CD4-positive, alpha-beta T cell treated with Interleukin-6 at 100 ng/mL for 8 hours (primary cell): ENCODE data around the gene BCKDHA.
"Not testable (repeated sequence)": the region's sequence is repeated elsewhere in the genome, so short reads cannot be mapped to it uniquely, and the experiment has no call there.

Experiments
- DNase-seq: peaks from one replicate; pipeline ENCODE4 v3.0.0-alpha.2; 2020; ENCODE audit warnings: mixed read lengths, low spot score

BCKDHA gene

GRCh38 chr19:41366089-41366488 lies 31.5 kb upstream of the BCKDHA start:
- DNase-seq: no peak

GRCh38 chr19:41367848-41368301 lies 29.7 kb upstream of the BCKDHA start:
- no peak for DNase-seq

GRCh38 chr19:41369769-41370168 lies 27.8 kb upstream of the BCKDHA start:
- no peak for DNase-seq

- DNase-seq: not testable (repeated sequence)
These were observed 26.5 kb upstream of the BCKDHA start for GRCh38 chr19:41371119-41371518.

GRCh38 chr19:41371541-41371940 lies 26.1 kb upstream of the BCKDHA start:
- no peak for DNase-seq

- DNase-seq: no peak
These were observed 25.1 kb upstream of the BCKDHA start for GRCh38 chr19:41372501-41372900.

- DNase-seq: no peak
These were observed 23.6 kb upstream of the BCKDHA start for GRCh38 chr19:41373993-41374392.

GRCh38 chr19:41376241-41376997 lies 21.2 kb upstream of the BCKDHA start, which contains the start of gene TMEM91:
Gene TMEM91 (plus strand): TSS chr19:41376533. CDS start chr19:41378310, 1,777 bp downstream.
- no peak for DNase-seq

- no peak for DNase-seq
These were observed 20.6 kb upstream of the BCKDHA start for GRCh38 chr19:41376998-41377365.

GRCh38 chr19:41377977-41378709 lies 19.5 kb upstream of the BCKDHA start:
- DNase-seq: no peak

GRCh38 chr19:41381536-41381935 lies 16.1 kb upstream of the BCKDHA start:
- DNase-seq: not testable (repeated sequence)

GRCh38 chr19:41384351-41384750 lies 13.3 kb upstream of the BCKDHA start:
- DNase-seq: no peak

GRCh38 chr19:41386442-41386841 lies 11.2 kb upstream of the BCKDHA start:
- no peak for DNase-seq

GRCh38 chr19:41391618-41392017 lies 6.0 kb upstream of the BCKDHA start:
- no peak for DNase-seq

- DNase-seq: no peak
These were observed 4.8 kb upstream of the BCKDHA start for GRCh38 chr19:41392775-41393174.

GRCh38 chr19:41395355-41395754 lies 2.3 kb upstream of the BCKDHA start:
- no peak for DNase-seq

- DNase-seq: no peak
These were observed 416 bp downstream of the BCKDHA start for GRCh38 chr19:41398050-41398418.

GRCh38 chr19:41398598-41398997 lies 980 bp downstream of the BCKDHA start:
- DNase-seq: no peak

GRCh38 chr19:41399091-41399490 lies 1.5 kb downstream of the BCKDHA start:
- DNase-seq: no peak

- no peak for DNase-seq
These were observed 1.9 kb downstream of the BCKDHA start for GRCh38 chr19:41399525-41399924.

GRCh38 chr19:41401483-41401882 lies 3.9 kb downstream of the BCKDHA start:
- DNase-seq: no peak

GRCh38 chr19:41402010-41402409 lies 4.4 kb downstream of the BCKDHA start:
- DNase-seq: no peak

- DNase-seq: no peak
These were observed 5.8 kb downstream of the BCKDHA start for GRCh38 chr19:41403181-41403970.
